BE2C (cell line): ENCODE measurements around the gene CCDC33.

Source experiments
- DNase-seq: peaks from one replicate; pipeline ENCODE4 v3.0.0-alpha.2; 2020
- H3K27me3 ChIP-seq: fragments of 250-450 bp; sonication (Bioruptor Pico); 2 replicates; pipeline ENCODE4 v1.5.1; 2020; ENCODE audit warnings: mild to moderate bottlenecking
- H3K36me3 ChIP-seq: fragments of 250-450 bp; sonication (Bioruptor Pico); 2 replicates; pipeline ENCODE4 v1.5.1; 2020; ENCODE audit warnings: mild to moderate bottlenecking
- H3K4me1 ChIP-seq: fragments of 250-450 bp; sonication (Bioruptor Pico); 2 replicates; pipeline ENCODE4 v1.5.1; 2020
- H3K4me3 ChIP-seq: 2 replicates; pipeline ENCODE4 v1.5.1; 2011; ENCODE audit warnings: low read depth, low read length
- H3K9me3 ChIP-seq: fragments of 250-450 bp; sonication (Bioruptor Pico); 2 replicates; pipeline ENCODE4 v1.5.1; 2020
- TF ChIP-seq, protein P1 (sequence below): IDR thresholded peaks from 2 replicates; pipeline ENCODE4 v1.5.1; 2012; ENCODE audit warnings: mild to moderate bottlenecking, low read depth, low read length

CCDC33 gene

DNA sequence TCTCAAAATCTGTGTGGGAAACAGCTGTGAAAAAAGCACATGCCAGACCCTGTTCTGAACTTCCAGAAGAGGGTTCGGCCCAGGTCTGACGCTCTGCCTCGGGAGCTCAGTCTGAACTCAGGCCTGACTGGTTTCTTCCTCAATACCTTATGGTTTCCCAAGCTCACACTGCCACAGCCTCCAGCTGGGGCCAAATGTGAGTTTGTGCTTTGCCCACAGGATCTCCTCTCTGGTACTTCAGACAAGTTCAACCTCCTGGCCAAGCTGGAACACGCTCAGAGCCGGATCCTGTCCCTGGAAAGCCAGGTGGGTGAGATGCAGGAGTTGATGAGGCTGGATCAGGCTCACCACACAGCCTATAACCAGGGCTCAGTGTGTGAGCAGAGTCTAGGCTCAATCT lies 97.5 kb downstream of the CCDC33 start:
- Histone ChIP-seq H3K27me3 (no peaks in the 10 kb centered on the region), H3K4me1 (no peaks in the 10 kb centered on the region), H3K4me3 (no peak overlapping the region), H3K36me3 (no peaks in the 10 kb centered on the region; the same call in 1 of the 2 replicates), H3K9me3 (no peaks in the 10 kb centered on the region)
- TF ChIP-seq, protein P1, sequence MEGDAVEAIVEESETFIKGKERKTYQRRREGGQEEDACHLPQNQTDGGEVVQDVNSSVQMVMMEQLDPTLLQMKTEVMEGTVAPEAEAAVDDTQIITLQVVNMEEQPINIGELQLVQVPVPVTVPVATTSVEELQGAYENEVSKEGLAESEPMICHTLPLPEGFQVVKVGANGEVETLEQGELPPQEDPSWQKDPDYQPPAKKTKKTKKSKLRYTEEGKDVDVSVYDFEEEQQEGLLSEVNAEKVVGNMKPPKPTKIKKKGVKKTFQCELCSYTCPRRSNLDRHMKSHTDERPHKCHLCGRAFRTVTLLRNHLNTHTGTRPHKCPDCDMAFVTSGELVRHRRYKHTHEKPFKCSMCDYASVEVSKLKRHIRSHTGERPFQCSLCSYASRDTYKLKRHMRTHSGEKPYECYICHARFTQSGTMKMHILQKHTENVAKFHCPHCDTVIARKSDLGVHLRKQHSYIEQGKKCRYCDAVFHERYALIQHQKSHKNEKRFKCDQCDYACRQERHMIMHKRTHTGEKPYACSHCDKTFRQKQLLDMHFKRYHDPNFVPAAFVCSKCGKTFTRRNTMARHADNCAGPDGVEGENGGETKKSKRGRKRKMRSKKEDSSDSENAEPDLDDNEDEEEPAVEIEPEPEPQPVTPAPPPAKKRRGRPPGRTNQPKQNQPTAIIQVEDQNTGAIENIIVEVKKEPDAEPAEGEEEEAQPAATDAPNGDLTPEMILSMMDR, result no peak
- DNase-seq, result no peak

DNA sequence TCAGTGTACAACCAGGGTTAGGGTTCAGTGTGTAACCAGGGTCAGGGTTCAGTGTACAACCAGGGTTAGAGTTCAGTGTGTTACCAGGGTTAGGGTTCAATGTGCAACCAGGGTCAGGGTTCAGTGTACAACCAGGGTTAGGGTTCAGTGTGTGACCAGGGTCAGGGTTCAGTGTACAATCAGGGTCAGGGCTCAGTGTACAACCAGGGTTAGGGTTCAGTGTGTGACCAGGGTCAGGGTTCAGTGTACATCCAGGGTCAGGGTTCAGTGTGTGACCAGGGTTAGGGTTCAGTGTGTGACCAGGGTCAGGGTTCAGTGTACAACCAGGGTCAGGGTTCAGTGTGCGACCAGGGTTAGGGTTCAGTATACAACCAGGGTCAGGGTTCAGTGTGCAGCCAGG lies 98.0 kb downstream of the CCDC33 start:
- no peak for DNase-seq
- H3K27me3 ChIP-seq, result no peaks in the 10 kb centered on the region
- H3K4me3 ChIP-seq, result no peak overlapping the region
- no peaks in the 10 kb centered on the region for H3K9me3 ChIP-seq
- no peaks in the 10 kb centered on the region; the same call in 1 of the 2 replicates for H3K36me3 ChIP-seq
- no peaks in the 10 kb centered on the region for H3K4me1 ChIP-seq
- TF ChIP-seq, protein P1, result no peak

DNA sequence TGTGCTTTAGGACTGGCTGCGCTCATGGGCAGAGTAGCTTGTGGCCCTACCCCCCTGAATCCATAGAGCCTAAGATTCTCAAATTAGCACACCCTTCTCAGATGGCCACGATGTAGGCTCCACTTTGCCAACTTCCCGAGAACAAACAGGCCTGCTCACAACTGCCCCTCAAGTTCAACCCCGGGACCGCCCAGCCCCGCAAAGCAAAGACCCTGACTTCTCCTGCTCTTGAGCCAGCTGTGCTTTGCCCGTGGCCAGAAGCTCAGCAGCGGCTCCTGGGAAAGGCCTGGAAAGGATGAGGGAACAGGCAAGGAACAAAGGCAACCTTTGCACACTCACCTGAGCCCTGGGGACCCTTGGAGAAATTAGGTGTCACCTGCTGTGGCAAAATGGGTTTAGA lies 99.3 kb downstream of the CCDC33 start:
- Histone ChIP-seq H3K36me3 (no peaks in the 10 kb centered on the region), H3K4me1 (no peaks in the 10 kb centered on the region), H3K9me3 (no peaks in the 10 kb centered on the region), H3K4me3 (no peak overlapping the region), H3K27me3 (no peaks in the 10 kb centered on the region)
- TF ChIP-seq, protein P1, result no peak
- DNase-seq, result no peak

DNA sequence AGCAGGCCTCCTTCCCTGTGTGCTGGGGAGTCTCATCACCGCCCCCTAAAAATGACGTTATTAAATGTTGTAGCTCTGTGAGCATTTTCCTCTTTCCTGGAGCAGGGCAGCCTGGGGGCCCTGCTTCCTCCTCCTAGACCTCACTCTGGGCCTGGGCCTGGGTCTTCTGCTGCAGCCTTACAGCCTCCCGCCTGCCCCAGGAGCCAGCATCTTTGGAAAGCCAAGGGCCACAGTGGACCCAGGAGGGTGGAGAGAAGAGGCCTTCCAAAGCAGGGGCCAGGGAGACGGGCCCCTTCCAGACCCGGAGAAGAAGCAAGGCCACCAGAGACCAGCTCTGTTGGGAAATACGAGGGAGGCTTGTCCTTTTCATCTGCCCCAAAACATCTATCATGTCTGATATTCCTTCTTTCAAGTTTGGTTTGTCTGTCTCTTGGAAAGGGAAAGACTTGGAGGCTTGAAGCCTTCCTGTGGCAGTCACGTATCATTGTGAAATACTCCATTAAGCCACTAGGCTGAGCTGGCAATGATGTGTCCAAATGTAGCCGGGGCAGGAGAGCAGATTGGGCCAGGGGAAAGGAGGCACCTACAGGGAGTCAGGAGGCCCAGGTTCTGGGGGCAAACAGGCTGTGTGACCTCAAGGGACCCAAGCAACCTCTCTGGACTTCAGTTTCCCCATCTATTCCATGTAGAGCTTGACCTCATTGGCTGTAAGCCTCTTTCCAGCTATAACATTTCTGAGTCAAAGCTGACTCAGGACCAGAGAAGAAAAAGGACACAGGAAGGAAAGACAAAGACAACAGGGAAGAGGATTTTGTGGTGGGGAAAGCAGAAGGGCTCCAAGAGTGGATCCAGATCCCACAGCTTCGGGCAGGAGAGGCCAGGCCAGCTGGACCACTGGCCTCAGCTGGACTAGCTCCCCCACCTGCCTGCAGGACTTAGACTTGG lies 100.2 kb downstream of the CCDC33 start:
- Histone ChIP-seq H3K4me3 (no peak overlapping the region), H3K36me3 (no peaks in the 10 kb centered on the region), H3K27me3 (no peaks in the 10 kb centered on the region), H3K9me3 (no peaks in the 10 kb centered on the region), H3K4me1 (no peaks in the 10 kb centered on the region)
- TF ChIP-seq, protein P1, result no peak
- no peak for DNase-seq

DNA sequence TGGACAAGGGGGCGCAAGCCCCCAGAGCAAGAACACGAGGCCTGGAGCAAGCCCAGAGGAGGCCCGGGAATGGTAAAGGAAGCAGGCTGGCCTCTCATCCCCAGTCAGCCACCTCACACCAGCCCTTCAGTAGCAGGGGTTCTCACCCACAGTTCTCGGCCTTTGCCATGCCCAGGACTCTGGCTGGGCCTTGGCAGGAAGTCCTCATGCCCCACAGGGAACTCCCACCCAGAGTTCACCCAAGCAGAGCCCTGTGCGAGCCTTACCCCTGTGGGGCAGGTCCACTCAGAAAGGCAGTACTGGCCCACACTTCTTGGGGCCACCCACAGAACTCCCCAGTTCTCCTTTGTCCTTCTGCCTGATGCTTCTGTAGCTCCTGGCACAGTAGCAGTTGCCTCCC lies 101.0 kb downstream of the CCDC33 start:
- Histone ChIP-seq H3K27me3 (no peaks in the 10 kb centered on the region), H3K4me1 (no peaks in the 10 kb centered on the region), H3K9me3 (no peaks in the 10 kb centered on the region), H3K4me3 (no peak overlapping the region), H3K36me3 (no peaks in the 10 kb centered on the region)
- DNase-seq, result no peak
- TF ChIP-seq, protein P1, result no peak

DNA sequence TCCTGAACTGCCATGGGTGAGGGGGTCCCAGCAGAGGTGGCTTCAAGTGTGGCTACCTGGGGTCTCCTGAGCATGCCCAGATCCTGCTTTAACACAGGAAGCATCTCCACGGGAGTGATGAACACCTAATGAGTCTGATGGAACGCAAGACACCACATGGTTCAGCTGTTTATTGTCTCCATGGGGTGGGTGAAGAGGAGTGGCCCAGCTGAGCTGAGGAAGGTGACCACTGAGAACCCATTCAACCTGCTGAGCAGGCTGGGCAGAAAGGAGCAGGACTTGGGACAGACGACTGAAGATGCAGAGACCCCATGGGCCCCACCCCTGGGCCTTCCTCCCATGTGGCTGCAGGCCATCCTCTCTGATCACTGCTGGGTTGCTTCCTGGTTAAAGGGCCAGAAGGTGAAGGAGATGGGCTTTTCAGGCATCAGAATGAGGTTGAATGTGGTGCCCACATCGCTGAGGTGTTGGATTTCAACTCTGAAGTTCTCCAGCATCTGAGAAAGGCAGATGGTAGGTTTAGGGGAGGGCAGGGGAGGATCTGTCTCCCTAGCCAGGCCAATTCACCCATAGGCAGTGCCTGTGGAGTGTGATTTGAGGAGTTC lies 101.6 kb downstream of the CCDC33 start:
- H3K4me3 ChIP-seq, result no peak overlapping the region
- no peaks in the 10 kb centered on the region for H3K9me3 ChIP-seq
- H3K4me1 ChIP-seq, result no peaks in the 10 kb centered on the region
- no peaks in the 10 kb centered on the region for H3K27me3 ChIP-seq
- no peaks in the 10 kb centered on the region for H3K36me3 ChIP-seq
- TF ChIP-seq, protein P1, result no peak
- no peak for DNase-seq
